ENCODE data around the gene SLC19A1. TPM values are rescaled to one million over a fixed set of nuclear protein-coding genes. Genes with fewer than 3 reads are reported as not detected.

SLC19A1 gene
- total RNA-seq, 3 donors from 2014 or later = 5.6 to 6.7 (median 6.6) TPM

GRCh38 chr21:45545236-45545570 is 3.0 kb upstream of the SLC19A1 start:
- no peak for TF ChIP-seq CTCF (IDR thresholded peaks at IDR 0.05)
- no peak for TF ChIP-seq POLR2AphosphoS5 (IDR thresholded peaks at IDR 0.05)
- TF ChIP-seq POLR2A (IDR thresholded peaks at IDR 0.05) = no peak
- Histone ChIP-seq H3K27me3 (peaks cover 0 to 2% of the 10 kb centered on the region in 2 donors), H3K4me3 (no peak overlapping the region), H3K4me1 (peaks cover 4 to 6% of the 10 kb centered on the region in 2 donors), H3K9me3 (no peaks in the 10 kb centered on the region), H3K27ac (no peak overlapping the region), H3K36me3 (no peaks in the 10 kb centered on the region)
- intact Hi-C loops (cut with DNase I; ENCODE audit: low total_unique reads) = loop anchor here (10.0 kb wide), 1 partner anchor 680 kb away; no protein-coding TSS in a partner anchor
- no peak for DNase-seq (ENCODE audit: low spot score in 2 of 2)

- H3K27me3 ChIP-seq = no peaks in the 10 kb centered on the region
- peaks cover 4 to 6% of the 10 kb centered on the region in 2 donors for H3K4me1 ChIP-seq
- no peak overlapping the region for H3K4me3 ChIP-seq
- no peak overlapping the region for H3K27ac ChIP-seq
- intact Hi-C loops (cut with DNase I; ENCODE audit: low total_unique reads) = loop anchor here (10.0 kb wide), 1 partner anchor 680 kb away; no protein-coding TSS in a partner anchor
- H3K9me3 ChIP-seq = no peaks in the 10 kb centered on the region
- TF ChIP-seq POLR2AphosphoS5 (IDR thresholded peaks at IDR 0.05) (no peak), POLR2A (IDR thresholded peaks at IDR 0.05) (no peak), CTCF (IDR thresholded peaks at IDR 0.05) (no peak)
- H3K36me3 ChIP-seq = no peaks in the 10 kb centered on the region
- peak in 1 of 2 donors; percentile 39 for DNase-seq (ENCODE audit: low spot score in 2 of 2)
Measured at GRCh38 chr21:45544449-45545235, 2.4 kb upstream of the SLC19A1 start.

- Histone ChIP-seq H3K4me1 (peaks cover 4 to 6% of the 10 kb centered on the region in 2 donors), H3K27me3 (no peaks in the 10 kb centered on the region), H3K4me3 (no peak overlapping the region), H3K9me3 (no peaks in the 10 kb centered on the region), H3K27ac (peak overlapping the region in 1 of 2 donors; percentile 91), H3K36me3 (no peaks in the 10 kb centered on the region)
- DNase-seq (ENCODE audit: low spot score in 2 of 2) = peak; percentile 17 to 43
- intact Hi-C loops (cut with DNase I; ENCODE audit: low total_unique reads) = loop anchor here (10.0 kb wide), 1 partner anchor 679 kb away; no protein-coding TSS in a partner anchor
- TF ChIP-seq POLR2AphosphoS5 (IDR thresholded peaks at IDR 0.05) = no peak
- TF ChIP-seq POLR2A (IDR thresholded peaks at IDR 0.05) = no peak
- no peak for TF ChIP-seq CTCF (IDR thresholded peaks at IDR 0.05)
Measured at GRCh38 chr21:45543710-45544448, 1.6 kb upstream of the SLC19A1 start.

GRCh38 chr21:45543371-45543709 is 1.1 kb upstream of the SLC19A1 start:
- Histone ChIP-seq H3K36me3 (no peaks in the 10 kb centered on the region), H3K4me1 (peaks cover 4 to 6% of the 10 kb centered on the region in 2 donors), H3K4me3 (peak overlapping the region in 1 of 3 donors; percentile 97), H3K27me3 (no peaks in the 10 kb centered on the region), H3K27ac (peak overlapping the region; percentile 78 to 91), H3K9me3 (no peaks in the 10 kb centered on the region)
- no peak for TF ChIP-seq POLR2A (IDR thresholded peaks at IDR 0.05)
- no peak for TF ChIP-seq POLR2AphosphoS5 (IDR thresholded peaks at IDR 0.05)
- no peak for TF ChIP-seq CTCF (IDR thresholded peaks at IDR 0.05)
- peak; percentile 17 to 50 for DNase-seq (ENCODE audit: low spot score in 2 of 2)
- intact Hi-C loops (cut with DNase I; ENCODE audit: low total_unique reads) = loop anchor here (10.0 kb wide), 1 partner anchor 679 kb away; no protein-coding TSS in a partner anchor
